Measurements from ENCODE around the gene PMF1. TPM values are rescaled to one million over a fixed set of nuclear protein-coding genes. Genes with fewer than 3 reads are reported as not detected.
"Not testable (repeated sequence)": the region's sequence is repeated elsewhere in the genome, so short reads cannot be mapped to it uniquely, and the experiment has no call there.

PMF1 gene
- total RNA-seq, 4 donors from 2014 or later = 40.8 to 64.9 (median 53.5) TPM

- H3K4me3 ChIP-seq; intact Hi-C loops (cut with DNase I); DNase-seq; H3K9me3 ChIP-seq; H3K27ac ChIP-seq; H3K27me3 ChIP-seq; H3K4me1 ChIP-seq: not testable (repeated sequence)
- peaks cover 0 to 12% (median 0%) of the 10 kb centered on the region in 3 donors for H3K36me3 ChIP-seq
- WGBS, 2 donors = 82 to 91% methylated on average over 12 of the region's 12 CpGs
Measured at GRCh38 chr1:156182010-156182779, 30.6 kb upstream of the PMF1 start.

GRCh38 chr1:156186347-156187177 is 26.2 kb upstream of the PMF1 start:
- H3K27ac ChIP-seq; H3K9me3 ChIP-seq; H3K4me3 ChIP-seq; intact Hi-C loops (cut with DNase I); H3K27me3 ChIP-seq; H3K36me3 ChIP-seq; H3K4me1 ChIP-seq; DNase-seq: not testable (repeated sequence)
- 82 to 97% methylated on average over 2 of the region's 2 CpGs for WGBS, 2 donors

GRCh38 chr1:156190265-156190664 is 22.5 kb upstream of the PMF1 start:
- intact Hi-C loops (cut with DNase I); H3K4me3 ChIP-seq; H3K9me3 ChIP-seq; H3K27me3 ChIP-seq; H3K27ac ChIP-seq; DNase-seq; H3K36me3 ChIP-seq: not testable (repeated sequence)
- peaks cover 10 to 23% (median 11%) of the 10 kb centered on the region in 3 donors for H3K4me1 ChIP-seq
- 76 to 86% methylated on average over 4 of the region's 4 CpGs for WGBS, 2 donors

- no peak for DNase-seq
- 73 to 83% methylated on average over 4 of the region's 4 CpGs for WGBS, 2 donors
- Histone ChIP-seq H3K36me3 (peaks cover 0 to 9% (median 0%) of the 10 kb centered on the region in 3 donors), H3K4me3 (no peak overlapping the region), H3K9me3 (no peaks in the 10 kb centered on the region), H3K27ac (no peak overlapping the region), H3K4me1 (peaks cover 11 to 35% (median 13%) of the 10 kb centered on the region in 3 donors), H3K27me3 (no peaks in the 10 kb centered on the region)
- intact Hi-C loops (cut with DNase I) = no loop called here
- TF ChIP-seq POLR2A (IDR thresholded peaks at IDR 0.05) (no peak), CTCF (IDR thresholded peaks at IDR 0.05) (no peak)
Measured at GRCh38 chr1:156191292-156191964, 21.4 kb upstream of the PMF1 start.

- peak overlapping the region; percentile 80 to 89 (median 85) for H3K27ac ChIP-seq
- H3K9me3 ChIP-seq = no peaks in the 10 kb centered on the region
- peaks cover 0 to 17% (median 0%) of the 10 kb centered on the region in 3 donors for H3K36me3 ChIP-seq
- DNase-seq = no peak
- TF ChIP-seq CTCF (IDR thresholded peaks at IDR 0.05) = no peak
- TF ChIP-seq POLR2A (IDR thresholded peaks at IDR 0.05) = no peak
- intact Hi-C loops (cut with DNase I) = no loop called here
- H3K27me3 ChIP-seq = no peaks in the 10 kb centered on the region
- peaks cover 11 to 42% (median 13%) of the 10 kb centered on the region in 3 donors for H3K4me1 ChIP-seq
- 88% methylated on average over 7 of the region's 7 CpGs for WGBS, 2 donors
- H3K4me3 ChIP-seq = peak overlapping the region; percentile 71 to 90 (median 84)
Measured at GRCh38 chr1:156193208-156193487, 19.7 kb upstream of the PMF1 start.

GRCh38 chr1:156193488-156194299 is 19.1 kb upstream of the PMF1 start, which contains the start of gene SLC25A44:
TSS of gene SLC25A44 (plus strand) at chr1:156194104. CDS start at chr1:156199848, 5,744 bp downstream.
- intact Hi-C loops (cut with DNase I) = no loop called here
- peaks cover 11 to 42% (median 13%) of the 10 kb centered on the region in 3 donors for H3K4me1 ChIP-seq
- H3K4me3 ChIP-seq = peak within 1 kb of the TSS; percentile 71 to 90 (median 84)
- H3K9me3 ChIP-seq = no peaks in the 10 kb centered on the region
- H3K27me3 ChIP-seq = no peaks in the 10 kb centered on the region
- TF ChIP-seq POLR2A (IDR thresholded peaks at IDR 0.05) (peak in 3 of 4 donors; percentile 29 to 50 (median 49)), CTCF (IDR thresholded peaks at IDR 0.05) (peak; percentile 34 to 80 (median 71))
- WGBS, 2 donors = 2 to 7% methylated on average over 43 to 44 of the region's 59 CpGs
- H3K36me3 ChIP-seq = peaks cover 0 to 17% (median 0%) of the 10 kb centered on the region in 3 donors
- peak; percentile 79 for DNase-seq
- H3K27ac ChIP-seq = peak within 1 kb of the TSS; percentile 80 to 89 (median 85)

Data from esophagus squamous epithelium (tissue), 5 donors.